ENCODE results near the gene KCNJ18. TPM values are rescaled to one million over a fixed set of nuclear protein-coding genes. Genes with fewer than 3 reads are reported as not detected.
"Not testable (repeated sequence)": the region's sequence is repeated elsewhere in the genome, so short reads cannot be mapped to it uniquely, and the experiment has no call there.

KCNJ18 gene
- total and polyA plus RNA-seq, 2 of the 13 experiments (the other 11 are each of a cell fraction or from before 2014, with no cell fraction given) = not detected

DNA sequence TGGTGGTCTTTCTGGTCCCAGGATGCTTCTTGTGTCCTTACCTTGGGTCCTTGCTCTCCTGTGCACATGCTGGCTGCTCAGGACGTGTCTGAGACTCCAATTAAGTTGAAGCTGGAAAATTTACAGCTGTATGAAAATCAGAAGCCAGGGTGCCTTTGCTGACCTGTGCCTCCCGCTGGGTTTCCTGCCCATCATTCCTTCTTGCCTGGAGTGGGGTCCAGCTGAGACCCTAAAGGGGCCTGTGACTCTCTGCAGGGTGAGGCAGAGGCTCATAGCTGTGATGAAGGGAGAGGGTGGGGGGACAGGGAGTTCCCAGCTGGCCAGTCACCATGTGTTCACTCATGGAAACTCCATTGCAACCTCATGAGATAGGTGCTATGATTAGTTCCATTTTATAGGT is 1.5 kb upstream of the KCNJ18 start:
- H3K9ac ChIP-seq (ENCODE audit: insufficient read depth, low read depth, low read length); intact Hi-C loops (cut with micrococcal nuclease; ENCODE audit: unreplicated experiment); H2AFZ ChIP-seq (ENCODE audit: low read length); ATAC-seq; H3K9me3 ChIP-seq (ENCODE audit: low read length); CTCF ChIA-PET (ENCODE audit: low intra/inter-chr PET ratio, low total read pairs); BruUV-seq (replicated peaks); H3K27ac ChIP-seq (ENCODE audit: extremely low read length, insufficient read depth, low read length); H3K4me1 ChIP-seq (ENCODE audit: insufficient read depth, low read length); H3K4me3 ChIP-seq (replicated peaks in 1 of 3; ENCODE audit: insufficient read depth in 1 of 3, low read depth in 2 of 3, low read length in 3 of 3); H3K4me2 ChIP-seq (ENCODE audit: low read depth, low read length); POLR2A ChIA-PET; FAIRE-seq; H3K36me3 ChIP-seq (replicated peaks in 1 of 2; ENCODE audit: control insufficient read depth in 1 of 2, insufficient read depth in 2 of 2, low read length in 2 of 2); H4K20me1 ChIP-seq (ENCODE audit: insufficient read depth, low read length); in situ Hi-C loops (cut with HindIII; ENCODE audit: extremely low pct_ligation_motif_present, low pct_unique_long_range_greater_than_20kb); H3K79me2 ChIP-seq (ENCODE audit: insufficient read depth, low read length); DNase-seq (ENCODE audit: low spot score): not testable (repeated sequence)
- H3K27me3 ChIP-seq (ENCODE audit: control insufficient read depth in 1 of 2, insufficient read depth in 2 of 2, low read length in 2 of 2) = peaks cover 4 to 20% of the 10 kb centered on the region in 2 experiments; a peak in 2 of 5 replicates
- 0% methylated on average over 2 of the region's 2 CpGs for WGBS (ENCODE audit: low lambda C conversion rate)

DNA sequence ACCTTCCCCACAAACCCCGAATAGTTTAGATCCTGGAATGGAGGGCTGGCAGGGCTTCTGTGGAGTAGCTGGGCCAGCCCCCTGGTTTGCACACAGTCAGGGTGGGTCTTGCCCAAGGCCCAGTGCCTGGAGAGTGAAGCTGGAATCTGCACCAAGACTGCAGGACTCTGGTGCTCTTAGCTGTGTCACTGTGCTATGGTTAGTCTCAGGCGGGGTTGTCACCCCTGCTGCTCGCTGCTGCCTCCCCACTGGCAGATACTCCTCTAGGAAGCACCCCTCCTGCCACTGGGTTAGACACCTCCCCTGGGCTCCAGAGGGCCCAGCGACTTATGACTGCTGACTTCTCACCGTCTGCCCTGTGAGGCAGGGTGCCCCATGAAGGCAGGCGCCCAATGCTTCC is 842 bp upstream of the KCNJ18 start:
- H3K9ac ChIP-seq (ENCODE audit: insufficient read depth, low read depth, low read length); H3K9me3 ChIP-seq (ENCODE audit: low read length); FAIRE-seq; ATAC-seq; CTCF ChIA-PET (ENCODE audit: low intra/inter-chr PET ratio, low total read pairs); H2AFZ ChIP-seq (ENCODE audit: low read length); BruUV-seq (replicated peaks); H3K27ac ChIP-seq (ENCODE audit: extremely low read length, insufficient read depth, low read length); H4K20me1 ChIP-seq (ENCODE audit: insufficient read depth, low read length); POLR2A ChIA-PET; DNase-seq (ENCODE audit: low spot score); H3K79me2 ChIP-seq (ENCODE audit: insufficient read depth, low read length); H3K36me3 ChIP-seq (replicated peaks in 1 of 2; ENCODE audit: control insufficient read depth in 1 of 2, insufficient read depth in 2 of 2, low read length in 2 of 2); H3K4me3 ChIP-seq (replicated peaks in 1 of 3; ENCODE audit: insufficient read depth in 1 of 3, low read depth in 2 of 3, low read length in 3 of 3); intact Hi-C loops (cut with micrococcal nuclease; ENCODE audit: unreplicated experiment); H3K4me1 ChIP-seq (ENCODE audit: insufficient read depth, low read length); H3K4me2 ChIP-seq (ENCODE audit: low read depth, low read length); in situ Hi-C loops (cut with HindIII; ENCODE audit: extremely low pct_ligation_motif_present, low pct_unique_long_range_greater_than_20kb): not testable (repeated sequence)
- 0% methylated on average over 1 of the region's 6 CpGs for WGBS (ENCODE audit: low lambda C conversion rate)
- H3K27me3 ChIP-seq (ENCODE audit: control insufficient read depth in 1 of 2, insufficient read depth in 2 of 2, low read length in 2 of 2) = peaks cover 4 to 15% of the 10 kb centered on the region in 2 experiments; a peak in 2 of 5 replicates

DNA sequence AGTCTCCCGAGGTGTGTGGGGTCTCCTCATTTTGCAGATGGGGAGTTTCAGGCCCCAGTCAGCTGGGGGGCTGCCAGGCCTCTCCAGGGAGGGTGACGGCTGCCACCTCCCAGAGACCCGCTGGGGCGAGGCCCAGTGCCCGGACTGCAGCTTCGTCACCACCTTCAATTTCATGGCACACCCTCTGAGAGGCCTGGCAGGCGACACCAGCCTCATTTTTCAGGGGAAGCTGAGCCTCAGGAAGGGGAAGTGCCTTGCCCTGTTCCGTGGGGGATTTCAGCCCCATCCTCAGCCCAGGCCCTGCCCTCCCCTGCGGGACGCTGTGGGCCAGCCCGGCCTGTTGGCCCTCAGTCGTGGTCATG is 362 bp downstream of the KCNJ18 start:
- H3K27ac ChIP-seq (ENCODE audit: extremely low read length, insufficient read depth, low read length); H3K4me3 ChIP-seq (replicated peaks in 1 of 3; ENCODE audit: insufficient read depth in 1 of 3, low read depth in 2 of 3, low read length in 3 of 3); H3K4me1 ChIP-seq (ENCODE audit: insufficient read depth, low read length); intact Hi-C loops (cut with micrococcal nuclease; ENCODE audit: unreplicated experiment); CTCF ChIA-PET (ENCODE audit: low intra/inter-chr PET ratio, low total read pairs); H3K79me2 ChIP-seq (ENCODE audit: insufficient read depth, low read length); DNase-seq (ENCODE audit: low spot score); H2AFZ ChIP-seq (ENCODE audit: low read length); FAIRE-seq; BruUV-seq (replicated peaks); H3K36me3 ChIP-seq (replicated peaks in 1 of 2; ENCODE audit: control insufficient read depth in 1 of 2, insufficient read depth in 2 of 2, low read length in 2 of 2); H3K9me3 ChIP-seq (ENCODE audit: low read length); H3K9ac ChIP-seq (ENCODE audit: insufficient read depth, low read depth, low read length); H3K27me3 ChIP-seq (ENCODE audit: control insufficient read depth in 1 of 2, insufficient read depth in 2 of 2, low read length in 2 of 2); in situ Hi-C loops (cut with HindIII; ENCODE audit: extremely low pct_ligation_motif_present, low pct_unique_long_range_greater_than_20kb); ATAC-seq; POLR2A ChIA-PET; H4K20me1 ChIP-seq (ENCODE audit: insufficient read depth, low read length); H3K4me2 ChIP-seq (ENCODE audit: low read depth, low read length): not testable (repeated sequence)
- 10% methylated on average over 8 of the region's 12 CpGs for WGBS (ENCODE audit: low lambda C conversion rate)

DNA sequence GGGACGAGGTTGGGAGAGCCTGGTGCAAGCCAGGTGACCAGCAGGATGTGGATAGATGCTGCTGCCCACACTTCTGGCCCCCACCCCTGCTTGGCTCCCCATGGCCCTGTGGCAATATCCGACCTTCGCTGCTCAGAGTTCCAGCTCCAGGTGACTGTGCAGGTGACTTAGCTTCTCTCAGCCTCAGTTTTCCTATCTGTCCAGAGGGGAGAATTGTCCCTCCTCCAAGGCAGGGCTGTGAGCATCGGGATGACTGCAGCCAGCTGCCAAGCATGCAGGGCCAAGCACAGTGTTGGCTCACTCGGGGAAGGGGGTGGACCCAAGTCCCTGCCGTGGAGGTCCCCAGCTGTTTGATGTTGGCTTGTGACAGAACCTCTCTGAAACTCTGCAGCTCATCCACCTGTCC is 1.1 kb downstream of the KCNJ18 start:
- POLR2A ChIA-PET; H3K4me1 ChIP-seq (ENCODE audit: insufficient read depth, low read length); H3K9me3 ChIP-seq (ENCODE audit: low read length); H3K4me2 ChIP-seq (ENCODE audit: low read depth, low read length); H3K79me2 ChIP-seq (ENCODE audit: insufficient read depth, low read length); CTCF ChIA-PET (ENCODE audit: low intra/inter-chr PET ratio, low total read pairs); H3K27ac ChIP-seq (ENCODE audit: extremely low read length, insufficient read depth, low read length); BruUV-seq (replicated peaks); ATAC-seq; intact Hi-C loops (cut with micrococcal nuclease; ENCODE audit: unreplicated experiment); in situ Hi-C loops (cut with HindIII; ENCODE audit: extremely low pct_ligation_motif_present, low pct_unique_long_range_greater_than_20kb); DNase-seq (ENCODE audit: low spot score); H3K36me3 ChIP-seq (replicated peaks in 1 of 2; ENCODE audit: control insufficient read depth in 1 of 2, insufficient read depth in 2 of 2, low read length in 2 of 2); H3K27me3 ChIP-seq (ENCODE audit: control insufficient read depth in 1 of 2, insufficient read depth in 2 of 2, low read length in 2 of 2); H2AFZ ChIP-seq (ENCODE audit: low read length); H3K4me3 ChIP-seq (replicated peaks in 1 of 3; ENCODE audit: insufficient read depth in 1 of 3, low read depth in 2 of 3, low read length in 3 of 3); H4K20me1 ChIP-seq (ENCODE audit: insufficient read depth, low read length); FAIRE-seq; H3K9ac ChIP-seq (ENCODE audit: insufficient read depth, low read depth, low read length): not testable (repeated sequence)
- 0% methylated on average over 6 of the region's 6 CpGs for WGBS (ENCODE audit: low lambda C conversion rate)

Data from HepG2 (cell line).